COLO668 (cell line): ENCODE results near the gene MRPL19.

Experiments
- DNase-seq: peaks from one replicate; lab custom pipeline; 2025; ENCODE audit not compliant: unreplicated experiment; lab: John Stamatoyannopoulos, UW

Gene MRPL19

GRCh38 chr2:75728614-75729419, 82.2 kb downstream of the MRPL19 start:
- DNase-seq: no peak

- DNase-seq: no peak
These were observed 83.3 kb downstream of the MRPL19 start for GRCh38 chr2:75729861-75730260.

- no peak for DNase-seq
These were observed 89.7 kb downstream of the MRPL19 start for GRCh38 chr2:75736276-75736675.

GRCh38 chr2:75737961-75738360, 91.4 kb downstream of the MRPL19 start:
- no peak for DNase-seq
